Measurements from ENCODE around the gene TMEM88. TPM values are rescaled to one million over a fixed set of nuclear protein-coding genes. Genes with fewer than 3 reads are reported as not detected.
A peak's percentile ranks its signal among the peaks of the same experiment; 100 is the strongest.
"Not testable (repeated sequence)": the region's sequence is repeated elsewhere in the genome, so short reads cannot be mapped to it uniquely, and the experiment has no call there.

Gene TMEM88
- 23.7 TPM for total RNA-seq (ENCODE audit: unreplicated experiment)
- long read RNA-seq, result 0 reads

GRCh38 chr17:7854851-7855659, at the start of gene TMEM88:
TSS of gene TMEM88 (plus strand) at chr17:7855066. CDS start at chr17:7855075, 9 bp downstream.
- peak within 1 kb of the TSS; percentile 75 for H3K4me3 Mint-ChIP-seq (ENCODE audit: unreplicated experiment)
- peak; percentile 53 for DNase-seq
- no peaks in the 10 kb centered on the region for H3K36me3 Mint-ChIP-seq (ENCODE audit: unreplicated experiment)
- peaks cover 15% of the 10 kb centered on the region for H3K9me3 Mint-ChIP-seq (ENCODE audit: unreplicated experiment)
- H3K4me1 Mint-ChIP-seq (ENCODE audit: low read depth, unreplicated experiment), result peaks cover 22% of the 10 kb centered on the region
- peak; percentile 11 for TF ChIP-seq CTCF (IDR thresholded peaks at IDR 0.05; ENCODE audit: partially characterized antibody, unreplicated experiment)
- H3K27me3 Mint-ChIP-seq (ENCODE audit: unreplicated experiment), result peaks cover 26% of the 10 kb centered on the region
- peak within 1 kb of the TSS; percentile 76 for H3K27ac Mint-ChIP-seq (ENCODE audit: unreplicated experiment)

- no peak for DNase-seq
- Mint-ChIP-seq H3K27ac (ENCODE audit: unreplicated experiment) (no peak overlapping the region), H3K27me3 (ENCODE audit: unreplicated experiment) (peaks cover 2% of the 10 kb centered on the region), H3K4me1 (ENCODE audit: low read depth, unreplicated experiment) (no peaks in the 10 kb centered on the region), H3K9me3 (ENCODE audit: unreplicated experiment) (peaks cover 3% of the 10 kb centered on the region), H3K4me3 (ENCODE audit: unreplicated experiment) (no peak overlapping the region), H3K36me3 (ENCODE audit: unreplicated experiment) (no peaks in the 10 kb centered on the region)
- TF ChIP-seq CTCF (IDR thresholded peaks at IDR 0.05; ENCODE audit: partially characterized antibody, unreplicated experiment), result no peak
Observed at GRCh38 chr17:7806587-7806986, 48.3 kb upstream of the TMEM88 start.

GRCh38 chr17:7807206-7807605, 47.7 kb upstream of the TMEM88 start:
- Mint-ChIP-seq H3K9me3 (ENCODE audit: unreplicated experiment) (peaks cover 3% of the 10 kb centered on the region), H3K36me3 (ENCODE audit: unreplicated experiment) (no peaks in the 10 kb centered on the region), H3K27me3 (ENCODE audit: unreplicated experiment) (peaks cover 1% of the 10 kb centered on the region), H3K27ac (ENCODE audit: unreplicated experiment) (no peak overlapping the region), H3K4me1 (ENCODE audit: low read depth, unreplicated experiment) (no peaks in the 10 kb centered on the region), H3K4me3 (ENCODE audit: unreplicated experiment) (no peak overlapping the region)
- no peak for DNase-seq
- no peak for TF ChIP-seq CTCF (IDR thresholded peaks at IDR 0.05; ENCODE audit: partially characterized antibody, unreplicated experiment)

- no peak overlapping the region for H3K4me3 Mint-ChIP-seq (ENCODE audit: unreplicated experiment)
- no peak for DNase-seq
- H3K9me3 Mint-ChIP-seq (ENCODE audit: unreplicated experiment), result peaks cover 3% of the 10 kb centered on the region
- H3K4me1 Mint-ChIP-seq (ENCODE audit: low read depth, unreplicated experiment), result no peaks in the 10 kb centered on the region
- TF ChIP-seq CTCF (IDR thresholded peaks at IDR 0.05; ENCODE audit: partially characterized antibody, unreplicated experiment), result no peak
- H3K36me3 Mint-ChIP-seq (ENCODE audit: unreplicated experiment), result no peaks in the 10 kb centered on the region
- H3K27ac Mint-ChIP-seq (ENCODE audit: unreplicated experiment), result no peak overlapping the region
- H3K27me3 Mint-ChIP-seq (ENCODE audit: unreplicated experiment), result no peaks in the 10 kb centered on the region
Observed at GRCh38 chr17:7809086-7809790, 45.6 kb upstream of the TMEM88 start.

GRCh38 chr17:7809791-7810343, 45.0 kb upstream of the TMEM88 start:
- not testable (repeated sequence) for H3K27me3 Mint-ChIP-seq (ENCODE audit: unreplicated experiment); DNase-seq; H3K27ac Mint-ChIP-seq (ENCODE audit: unreplicated experiment); H3K9me3 Mint-ChIP-seq (ENCODE audit: unreplicated experiment); H3K4me3 Mint-ChIP-seq (ENCODE audit: unreplicated experiment); H3K36me3 Mint-ChIP-seq (ENCODE audit: unreplicated experiment); H3K4me1 Mint-ChIP-seq (ENCODE audit: low read depth, unreplicated experiment)
